T-helper 1 cell (primary cell): ENCODE results near the gene PARD6A.
A peak's percentile ranks its signal among the peaks of the same experiment; 100 is the strongest.

Experiments used
- DNase-seq, 5 donors: peaks; one replicate each; pipeline ENCODE4 v3.0.0-alpha.2; 2012 to 2020

Gene PARD6A

DNA sequence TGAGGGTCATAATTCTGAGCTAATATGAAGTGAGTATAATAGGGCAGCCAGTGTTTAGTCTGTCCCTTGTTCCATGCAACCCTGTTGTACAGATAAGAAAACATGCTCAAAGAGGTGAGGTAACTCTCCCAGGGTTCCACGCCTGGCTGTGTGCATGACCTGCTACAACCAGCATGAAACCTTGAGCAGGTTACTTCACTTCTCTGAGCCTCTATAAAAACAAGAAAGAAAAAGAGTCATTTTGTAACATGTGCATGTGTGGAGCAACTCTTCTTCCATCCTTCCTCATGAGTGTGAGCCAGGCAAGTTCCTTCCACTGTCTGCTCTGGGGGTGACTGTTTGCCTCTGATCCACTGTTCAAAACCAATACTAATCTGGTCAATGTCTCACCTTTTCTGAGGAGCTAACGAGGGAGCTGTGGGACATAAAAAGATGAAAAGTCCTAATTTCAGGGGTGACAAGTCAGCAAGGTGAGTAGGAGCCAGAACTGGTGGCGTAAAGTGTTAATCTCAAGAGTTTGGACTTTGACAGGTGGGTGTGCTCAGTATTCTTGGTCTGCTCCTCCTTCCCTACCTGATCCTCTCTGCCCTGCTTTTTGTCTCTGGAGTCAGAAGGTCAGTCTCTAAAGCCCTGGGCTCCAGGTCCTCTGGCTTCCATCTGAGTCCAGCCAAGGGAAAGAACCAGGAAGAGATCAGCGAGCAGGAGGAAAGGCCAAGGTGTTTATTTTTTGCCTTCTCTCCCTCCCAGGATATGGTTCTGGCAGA is 36.8 kb downstream of the PARD6A start:
- no peak for DNase-seq

DNA sequence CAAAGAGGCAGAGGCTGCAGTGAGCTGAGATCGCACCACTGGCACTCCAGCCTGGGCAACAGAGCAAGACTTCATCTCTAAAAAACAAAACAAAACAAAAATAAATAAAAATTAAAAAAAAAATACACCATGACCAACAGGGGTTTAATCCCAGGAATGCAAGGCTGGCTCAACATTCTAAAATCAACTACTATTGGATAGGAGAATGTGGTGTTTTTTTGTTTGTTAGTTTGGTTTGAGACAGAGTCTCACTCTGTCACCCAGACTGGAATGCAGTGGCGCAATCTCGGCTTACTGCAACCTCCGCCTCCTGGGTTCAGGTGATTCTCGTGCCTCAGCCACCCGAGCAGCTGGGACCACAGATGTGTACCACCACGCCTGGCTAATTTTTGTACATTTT is 38.5 kb downstream of the PARD6A start:
- DNase-seq = no peak

DNA sequence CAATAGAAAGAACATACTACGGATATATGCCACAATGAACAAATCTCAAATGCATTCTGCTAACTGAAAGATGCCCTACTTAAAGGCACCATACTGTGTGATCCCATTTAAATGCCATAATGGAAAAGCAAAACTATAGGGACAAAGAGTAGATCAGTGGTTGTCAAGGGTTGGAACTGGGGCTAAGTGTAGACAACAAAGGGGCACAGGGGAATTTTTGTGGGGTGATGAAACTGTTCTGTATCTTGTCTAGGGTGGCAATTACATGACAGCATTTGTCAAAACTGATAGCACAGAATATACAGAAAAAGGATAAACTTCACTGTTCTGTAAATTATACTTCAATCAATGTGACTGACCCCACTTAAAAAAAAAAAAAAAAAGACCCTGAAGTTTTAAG is 40.7 kb downstream of the PARD6A start:
- DNase-seq = no peak

DNA sequence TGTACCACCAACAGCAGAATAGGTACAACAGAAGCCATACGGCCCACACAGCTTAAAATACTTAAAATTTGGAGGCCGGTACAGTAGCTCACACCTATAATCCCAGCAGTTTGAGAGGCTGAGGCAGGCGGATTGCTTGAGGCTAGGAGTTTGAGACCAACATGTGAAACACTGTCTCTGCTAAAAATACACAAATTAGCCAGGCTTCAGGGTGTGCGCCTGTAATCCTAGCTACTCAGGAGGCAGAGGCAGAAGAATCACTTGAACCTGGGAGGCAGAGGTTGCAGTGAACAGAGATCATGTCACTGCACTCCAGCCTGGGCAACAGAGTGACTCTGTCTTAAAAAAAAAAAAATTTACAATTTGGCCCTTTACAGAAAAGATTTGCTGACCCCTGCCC is 41.4 kb downstream of the PARD6A start:
- DNase-seq = no peak

DNA sequence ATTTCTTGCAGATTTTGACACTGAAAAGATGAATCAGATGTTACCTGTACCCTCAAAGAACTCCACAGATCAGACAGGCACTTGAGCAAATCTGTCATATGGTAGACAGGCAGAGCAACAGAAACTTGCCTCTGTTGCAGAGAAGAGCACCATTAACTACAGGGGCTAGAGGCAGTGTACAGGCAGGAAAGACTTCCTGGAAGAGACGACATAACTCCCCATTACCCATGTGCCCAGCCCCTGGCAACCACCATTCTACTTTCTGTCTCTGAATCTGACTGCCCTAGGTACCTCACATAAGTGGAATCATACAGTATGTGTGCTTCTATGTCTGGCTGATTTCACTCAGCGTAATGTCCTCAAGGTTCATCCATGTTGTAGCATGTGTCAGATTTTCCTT is 42.9 kb downstream of the PARD6A start:
- peak in 1 of 5 donors; percentile 64 for DNase-seq

DNA sequence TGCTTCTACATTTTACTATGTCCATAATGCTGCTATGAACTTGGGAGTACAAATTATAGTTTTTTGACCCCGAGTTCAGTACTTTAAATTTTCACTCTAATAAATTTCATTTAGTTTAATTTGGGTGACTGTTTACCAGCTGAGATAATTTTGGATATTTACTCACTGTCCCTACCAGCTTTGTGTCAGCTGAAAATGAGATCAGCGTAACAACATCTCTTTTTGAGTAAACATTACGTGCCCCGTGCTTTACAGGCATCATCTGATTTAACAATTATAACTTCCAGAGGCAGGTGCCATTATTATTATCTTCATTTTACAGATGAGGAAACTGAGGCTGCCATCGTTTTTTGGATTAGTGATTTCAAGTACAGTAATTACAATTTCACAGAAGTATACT is 43.4 kb downstream of the PARD6A start:
- DNase-seq = no peak

DNA sequence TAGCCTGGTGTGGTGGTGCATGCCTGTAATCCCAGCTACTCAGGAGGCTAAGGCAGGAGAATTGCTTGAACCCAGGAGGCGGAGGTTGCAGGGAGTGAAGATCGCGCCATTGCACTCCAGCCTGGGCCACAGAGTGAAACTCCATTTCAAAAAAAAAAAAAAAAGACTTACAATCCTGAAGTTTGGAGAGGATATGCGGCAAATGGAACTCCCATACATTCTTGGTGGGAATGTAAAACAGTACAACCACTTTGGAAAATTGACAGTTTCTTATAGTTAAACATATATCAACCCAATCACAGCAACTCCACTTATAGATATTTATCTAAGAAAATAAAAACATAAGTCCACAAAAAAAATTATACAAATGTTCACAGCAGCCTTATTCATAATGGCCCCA is 46.5 kb downstream of the PARD6A start:
- no peak for DNase-seq

DNA sequence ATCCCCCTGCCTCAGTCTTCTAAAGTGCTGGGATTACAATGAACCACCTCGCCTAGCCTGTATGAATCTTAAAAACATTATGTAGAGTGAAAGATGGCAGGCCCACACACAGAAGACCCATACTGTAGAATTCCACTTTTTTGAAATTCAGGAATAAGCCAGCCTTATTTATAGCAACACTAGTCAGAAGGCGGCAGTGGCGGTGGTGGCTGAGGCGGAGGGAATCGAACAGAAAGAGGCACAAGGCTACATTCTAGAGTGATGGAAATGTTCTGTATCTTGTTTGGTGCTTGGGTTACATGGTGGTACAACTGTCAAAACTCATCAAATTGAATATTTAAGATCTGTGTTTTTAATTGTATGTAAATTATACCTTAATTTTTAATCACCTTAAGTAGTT is 47.0 kb downstream of the PARD6A start:
- DNase-seq = no peak

DNA sequence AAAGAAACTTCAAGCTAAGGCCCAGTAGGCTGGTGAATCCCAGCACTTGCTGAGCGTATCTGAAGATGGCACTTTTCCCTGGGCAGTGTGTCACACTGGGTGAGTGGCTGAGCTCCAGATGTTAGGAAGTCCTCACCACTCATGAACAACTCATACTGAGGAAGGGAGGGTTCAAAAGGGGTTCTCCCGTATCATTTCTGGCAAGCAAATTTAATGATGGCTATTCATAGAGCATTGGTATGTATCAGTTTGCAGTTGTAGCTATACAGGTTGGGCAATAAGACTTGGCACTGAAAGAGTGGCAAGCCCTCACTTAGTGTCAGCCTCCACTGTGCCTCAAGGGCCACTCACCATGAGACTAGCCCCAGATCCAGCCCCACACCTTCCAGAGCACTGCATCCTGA is 47.6 kb downstream of the PARD6A start:
- no peak for DNase-seq

DNA sequence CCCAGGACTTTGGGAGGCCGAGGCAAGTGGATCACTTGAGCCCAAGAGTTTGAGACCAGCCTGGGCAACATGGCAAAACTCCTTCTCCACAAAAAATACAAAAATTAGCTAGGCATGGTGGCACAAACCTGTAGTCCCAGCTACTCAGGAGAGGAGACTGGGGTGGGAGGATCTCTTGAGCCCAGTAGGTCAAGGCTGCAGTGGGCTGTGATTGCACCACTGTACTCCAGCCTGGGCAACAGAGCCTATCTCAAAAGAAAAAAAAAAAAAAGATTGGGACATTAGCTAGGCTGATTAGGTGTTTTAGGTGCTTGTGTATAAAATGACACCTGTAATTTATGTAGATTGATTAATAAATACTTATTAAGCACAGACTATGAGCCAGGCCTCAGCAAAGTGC is 48.3 kb downstream of the PARD6A start:
- no peak for DNase-seq

DNA sequence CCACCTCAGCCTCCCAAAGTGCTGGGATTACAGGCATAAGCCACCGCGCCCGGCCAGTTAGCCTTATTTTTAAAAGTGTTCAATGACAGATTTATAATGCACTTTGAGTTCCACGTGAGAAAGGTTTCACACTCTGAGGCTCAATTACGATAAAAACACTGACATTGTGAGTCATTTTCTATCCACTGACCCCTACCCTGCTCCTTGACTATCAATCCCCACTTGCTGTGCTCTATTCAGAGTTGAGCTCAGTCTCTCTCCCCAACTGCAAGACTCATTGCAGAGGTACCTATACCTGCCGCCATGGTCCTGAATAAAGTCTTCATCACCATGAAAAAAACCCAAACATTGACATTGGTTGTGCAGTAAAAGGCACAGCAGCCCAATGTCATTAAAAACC is 49.8 kb downstream of the PARD6A start:
- no peak for DNase-seq
